Measurements from ENCODE around the gene POLR2H. TPM values are rescaled to one million over a fixed set of nuclear protein-coding genes. Genes with fewer than 3 reads are reported as not detected.

POLR2H gene
- total and polyA plus RNA-seq, 2 of the 4 experiments (the other 2 are of a cell fraction), result 47.7 to 130 TPM

GRCh38 chr3:184391266-184391665 is 29.8 kb downstream of the POLR2H start:
- no peak overlapping the region for H2AK9ac ChIP-seq (replicated peaks; ENCODE audit: low read depth, low read length, poor library complexity)
- H3K36me3 ChIP-seq (ENCODE audit: control insufficient read depth, insufficient read depth, low read length), result no peaks in the 10 kb centered on the region
- no peak overlapping the region for H3K4ac ChIP-seq (ENCODE audit: low read depth, low read length)
- no peak overlapping the region for H4K8ac ChIP-seq (ENCODE audit: low read depth in 2 of 2, low read length in 2 of 2)
- ChIA-PET POLR2A (ENCODE audit: unreplicated experiment) (no interaction called here), CTCF (interaction anchor here (0.8 kb wide), 1 partner anchor 19 kb away, joined by 3 read pairs; no protein-coding TSS in a partner anchor)
- H3K4me3 ChIP-seq (ENCODE audit: insufficient read depth, low read depth, low read length), result no peak overlapping the region
- H2AK5ac ChIP-seq (ENCODE audit: low read depth, low read length), result no peak overlapping the region
- no peak overlapping the region for H2BK5ac ChIP-seq (ENCODE audit: low read depth, low read length, poor library complexity, severe bottlenecking)
- H4K91ac ChIP-seq (ENCODE audit: insufficient read depth, low read depth, low read length), result no peak overlapping the region
- no peak for DNase-seq
- no peak overlapping the region for H3K9ac ChIP-seq (ENCODE audit: low read depth, low read length)
- BruUV-seq (replicated peaks), result no TSS peak
- no peak overlapping the region for H3K14ac ChIP-seq (replicated peaks; ENCODE audit: low read depth, low read length)
- peaks cover 65% of the 10 kb centered on the region for H3K27me3 ChIP-seq (ENCODE audit: control insufficient read depth, insufficient read depth, low read length)
- dilution Hi-C loops (cut with HindIII; ENCODE audit: low sequenced_read_pairs, unreplicated experiment) (no loop called here), in situ Hi-C loops (cut with MboI; ENCODE audit: low sequenced_read_pairs) (no loop called here), intact Hi-C loops (cut with micrococcal nuclease) (no loop called here)
- no peaks in the 10 kb centered on the region for H3K9me3 ChIP-seq (ENCODE audit: control insufficient read depth, insufficient read depth, low read length)
- no peak overlapping the region for H2AFZ ChIP-seq (replicated peaks; ENCODE audit: low read length, poor library complexity)
- no peak overlapping the region for H2BK20ac ChIP-seq (ENCODE audit: low read depth, low read length)
- no peak overlapping the region for H3K27ac ChIP-seq (ENCODE audit: insufficient read depth, low read length)
- H2BK120ac ChIP-seq (ENCODE audit: low read depth, low read length), result no peak overlapping the region
- 83% methylated on average over 2 of the region's 3 CpGs; no CpG with 5 or more reads in 1 of the 2 experiments for WGBS, 2 experiments (ENCODE audit: extremely low coverage in 2 of 2, insufficient read length in 1 of 2)
- H3K4me2 ChIP-seq (ENCODE audit: low read depth, low read length), result no peak overlapping the region
- no peak for ATAC-seq (ENCODE audit: low read depth)
- no peak overlapping the region for H2BK15ac ChIP-seq (ENCODE audit: low read depth, low read length)
- H3K79me1 ChIP-seq (ENCODE audit: low read depth in 1 of 2, low read length in 2 of 2), result no peaks in the 10 kb centered on the region
- H3K4me1 ChIP-seq (ENCODE audit: control insufficient read depth, insufficient read depth, low read length), result no peaks in the 10 kb centered on the region
- no peak overlapping the region for H3K56ac ChIP-seq (ENCODE audit: extremely low read depth, insufficient read depth, low read length)
- no peak overlapping the region for H3K23ac ChIP-seq (ENCODE audit: low read depth, low read length)
- TF ChIP-seq RCOR1 (IDR thresholded peaks at IDR 0.05; ENCODE audit: insufficient replicate concordance, low read length) (no peak), RAD21 (IDR thresholded peaks at IDR 0.05; ENCODE audit: low read length) (no peak), CHD1 (IDR thresholded peaks at IDR 0.05; ENCODE audit: low read depth, low read length) (no peak)
- H4K20me1 ChIP-seq (ENCODE audit: insufficient read depth, low read length), result no peaks in the 10 kb centered on the region
- no peak overlapping the region for H4K5ac ChIP-seq (ENCODE audit: low read depth, low read length)
- no peaks in the 10 kb centered on the region for H3K9me1 ChIP-seq (ENCODE audit: insufficient read depth, low read length)
- no peak overlapping the region for H3K18ac ChIP-seq (ENCODE audit: low read depth, low read length)

All from IMR-90 (cell line).